GM18867 (cell line): ENCODE data around the gene TNNI2.

ENCODE experiments used
- ATAC-seq: cut with Tn5 transposase; IDR thresholded peaks from one replicate; pipeline ENCODE4 v1.9.1; 2021; ENCODE audit warnings: mild to moderate bottlenecking, moderate library complexity; ENCODE audit not compliant: unreplicated experiment

The TNNI2 gene

GRCh38 chr11:1844221-1845094 lies 5.7 kb downstream of the TNNI2 start:
- ATAC-seq, result no peak

GRCh38 chr11:1845095-1845429 lies 6.3 kb downstream of the TNNI2 start:
- no peak for ATAC-seq

GRCh38 chr11:1845561-1846452 lies 7.0 kb downstream of the TNNI2 start:
- ATAC-seq, result no peak

GRCh38 chr11:1846453-1846932 lies 7.7 kb downstream of the TNNI2 start:
- ATAC-seq, result no peak

GRCh38 chr11:1847006-1847735 lies 8.4 kb downstream of the TNNI2 start:
- no peak for ATAC-seq

GRCh38 chr11:1847926-1848639 lies 9.3 kb downstream of the TNNI2 start:
- no peak for ATAC-seq

GRCh38 chr11:1848640-1849430 lies 10.1 kb downstream of the TNNI2 start:
- no peak for ATAC-seq

GRCh38 chr11:1851468-1852180 lies 12.8 kb downstream of the TNNI2 start:
- ATAC-seq, result no peak

GRCh38 chr11:1852271-1852876 lies 13.6 kb downstream of the TNNI2 start:
- peak; percentile 1 for ATAC-seq

GRCh38 chr11:1852877-1853276 lies 14.1 kb downstream of the TNNI2 start, which contains the start of gene LSP1:
LSP1 (plus strand) TSS chr11:1853084; CDS start chr11:1853145, 61 bp downstream.
- peak; percentile 53 for ATAC-seq

- ATAC-seq, result no peak
These were observed 14.8 kb downstream of the TNNI2 start for GRCh38 chr11:1853376-1854131.

- ATAC-seq, result peak; percentile 14
These were observed 15.6 kb downstream of the TNNI2 start for GRCh38 chr11:1854132-1854948.

- peak; percentile 30 for ATAC-seq
These were observed 16.4 kb downstream of the TNNI2 start for GRCh38 chr11:1854949-1855885.

- ATAC-seq, result no peak
These were observed 17.1 kb downstream of the TNNI2 start for GRCh38 chr11:1855886-1856265.

GRCh38 chr11:1856306-1857005 lies 17.7 kb downstream of the TNNI2 start:
- ATAC-seq, result no peak
